ENCODE results near the gene SLC50A1. TPM values are rescaled to one million over a fixed set of nuclear protein-coding genes. Genes with fewer than 3 reads are reported as not detected.

The SLC50A1 gene
- total RNA-seq, 1 donor from 2014 or later: 19.8 TPM

DNA sequence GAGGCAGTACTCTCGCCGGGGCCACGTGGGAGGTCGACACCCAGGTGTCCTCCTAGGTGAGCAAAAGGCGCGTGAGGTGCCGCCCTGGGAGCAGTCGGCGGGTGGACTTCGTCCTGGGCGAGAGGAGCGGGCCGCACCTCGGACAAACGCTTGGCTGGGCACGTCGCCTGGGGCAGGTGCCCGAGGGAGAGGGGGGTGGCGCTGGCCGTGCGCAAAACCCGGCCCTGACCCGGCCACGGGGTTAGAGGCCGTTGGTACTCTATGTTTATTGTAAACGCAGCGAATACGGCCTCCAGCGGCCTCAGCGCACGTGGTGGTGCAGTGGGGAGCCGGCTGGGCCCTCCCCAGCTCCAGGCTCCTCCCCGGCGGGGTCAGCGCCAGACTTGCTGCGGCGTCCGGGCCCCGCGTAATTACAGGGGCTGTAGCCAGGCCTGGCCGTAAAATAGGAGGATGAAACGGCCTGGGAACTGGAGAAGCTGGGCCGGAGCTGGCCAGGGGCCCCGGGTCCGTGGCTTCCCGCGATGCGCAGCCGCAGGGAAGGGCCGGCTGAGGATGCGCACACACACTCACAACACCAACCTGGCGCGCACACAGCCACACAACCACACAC lies 9.6 kb upstream of the SLC50A1 start:
- Histone ChIP-seq H3K27me3 (ENCODE audit: control insufficient read depth in 3 of 3, insufficient read depth in 3 of 3, low read length in 3 of 3) (peaks cover 0 to 41% (median 39%) of the 10 kb centered on the region in 3 donors), H3K4me1 (ENCODE audit: control insufficient read depth in 3 of 3, insufficient read depth in 3 of 3, low read length in 3 of 3) (peaks cover 43 to 47% (median 45%) of the 10 kb centered on the region in 3 donors), H3K9ac (ENCODE audit: low read depth in 1 of 3, low read length in 3 of 3) (peak overlapping the region in 2 of 3 donors; percentile 12 to 79), H3K36me3 (ENCODE audit: control insufficient read depth in 3 of 3, insufficient read depth in 3 of 3, low read length in 3 of 3) (peaks cover 0 to under 1% (median 0%) of the 10 kb centered on the region in 3 donors), H3K27ac (ENCODE audit: low read depth, low read length) (peak overlapping the region; percentile 60), H3K9me3 (ENCODE audit: control insufficient read depth in 3 of 3, low read length in 3 of 3) (no peaks in the 10 kb centered on the region), H3K4me3 (ENCODE audit: low read length in 3 of 3) (peak overlapping the region; percentile 45 to 73 (median 63))

DNA sequence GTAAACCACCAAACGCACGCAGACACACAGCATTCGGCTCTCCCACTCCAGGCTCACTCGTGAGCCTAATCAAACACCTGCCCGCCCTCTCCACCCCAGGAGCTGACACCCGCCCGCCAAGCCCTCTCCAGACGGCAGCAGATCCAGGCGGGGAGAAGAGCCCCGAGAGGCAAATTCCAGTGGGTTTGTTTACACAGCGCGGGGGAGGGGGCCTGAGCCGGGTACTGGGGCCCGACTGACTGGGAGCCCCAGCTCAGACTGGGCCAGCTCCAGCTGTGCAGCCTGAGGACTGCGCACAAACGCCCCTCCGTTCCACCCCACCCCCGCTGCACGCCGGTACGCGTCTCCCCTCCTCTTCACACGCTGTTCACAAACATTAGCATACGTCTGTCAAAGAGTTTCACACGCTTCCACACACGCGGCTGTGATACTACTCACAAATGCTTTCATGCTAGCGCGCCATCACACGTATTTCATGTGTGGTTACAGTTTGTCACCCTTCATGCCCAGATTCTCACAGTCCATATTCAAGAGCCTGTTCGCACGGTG lies 9.0 kb upstream of the SLC50A1 start:
- Histone ChIP-seq H3K9me3 (ENCODE audit: control insufficient read depth in 3 of 3, low read length in 3 of 3) (no peaks in the 10 kb centered on the region), H3K4me3 (ENCODE audit: low read length in 3 of 3) (peak overlapping the region; percentile 68 to 80 (median 73)), H3K36me3 (ENCODE audit: control insufficient read depth in 3 of 3, insufficient read depth in 3 of 3, low read length in 3 of 3) (peaks cover 2 to 4% (median 2%) of the 10 kb centered on the region in 3 donors), H3K27me3 (ENCODE audit: control insufficient read depth in 3 of 3, insufficient read depth in 3 of 3, low read length in 3 of 3) (peaks cover 0 to 41% (median 39%) of the 10 kb centered on the region in 3 donors), H3K4me1 (ENCODE audit: control insufficient read depth in 3 of 3, insufficient read depth in 3 of 3, low read length in 3 of 3) (peaks cover 48 to 52% (median 48%) of the 10 kb centered on the region in 3 donors), H3K27ac (ENCODE audit: low read depth, low read length) (peak overlapping the region; percentile 60), H3K9ac (ENCODE audit: low read depth in 1 of 3, low read length in 3 of 3) (peak overlapping the region; percentile 12 to 79 (median 62))

DNA sequence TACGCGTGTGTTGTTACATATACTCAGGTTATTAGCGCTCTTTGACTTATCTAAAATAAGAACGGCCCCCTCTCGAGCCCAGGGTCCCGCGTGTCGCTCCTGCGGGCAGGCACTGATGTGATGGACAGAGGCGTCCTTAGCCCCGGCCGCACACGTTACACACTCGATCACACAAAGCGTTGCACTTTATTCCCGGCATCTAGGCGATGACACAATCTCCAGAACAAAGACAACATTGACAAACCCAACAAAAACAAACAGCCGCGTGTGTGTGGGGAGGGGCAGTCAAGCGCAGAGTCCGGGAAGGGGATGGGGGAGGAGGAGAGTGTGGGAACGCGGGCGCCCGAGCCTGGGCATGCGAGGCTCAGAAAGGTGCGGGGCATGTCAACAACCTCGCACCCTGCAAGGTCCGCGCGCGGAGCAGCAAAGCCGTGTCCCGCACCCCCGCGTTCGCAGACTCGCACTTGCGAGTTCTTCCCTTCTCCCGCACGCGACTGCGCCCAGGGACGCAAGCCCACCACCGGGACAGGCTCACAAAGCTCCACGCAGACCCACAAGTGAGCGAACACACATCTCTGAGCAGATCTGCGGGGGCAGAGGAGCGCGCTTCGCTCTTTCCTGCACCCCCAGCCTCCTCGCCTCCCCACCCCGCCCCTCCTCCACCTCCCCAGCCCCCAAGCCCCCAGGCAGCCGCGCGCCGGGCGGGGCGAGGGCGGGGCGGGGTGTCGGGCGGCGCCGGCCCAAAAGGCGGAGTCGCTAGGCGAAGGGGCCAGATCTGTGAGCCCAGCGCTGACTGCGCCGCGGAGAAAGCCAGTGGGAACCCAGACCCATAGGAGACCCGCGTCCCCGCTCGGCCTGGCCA lies 8.3 kb upstream of the SLC50A1 start, which contains the start of gene EFNA1:
Gene EFNA1 (plus strand): TSS at position 772 of the 862 bp plus-strand sequence. CDS start 102 bp downstream, outside the sequence.
- peaks cover 0 to 41% (median 39%) of the 10 kb centered on the region in 3 donors for H3K27me3 ChIP-seq (ENCODE audit: control insufficient read depth in 3 of 3, insufficient read depth in 3 of 3, low read length in 3 of 3)
- peak within 1 kb of the TSS; percentile 76 to 88 (median 82) for H3K4me3 ChIP-seq (ENCODE audit: low read length in 3 of 3)
- peak within 1 kb of the TSS; percentile 68 for H3K27ac ChIP-seq (ENCODE audit: low read depth, low read length)
- no peaks in the 10 kb centered on the region for H3K9me3 ChIP-seq (ENCODE audit: control insufficient read depth in 3 of 3, low read length in 3 of 3)
- peaks cover 5 to 7% (median 6%) of the 10 kb centered on the region in 3 donors for H3K36me3 ChIP-seq (ENCODE audit: control insufficient read depth in 3 of 3, insufficient read depth in 3 of 3, low read length in 3 of 3)
- peak within 1 kb of the TSS; percentile 67 to 87 (median 85) for H3K9ac ChIP-seq (ENCODE audit: low read depth in 1 of 3, low read length in 3 of 3)
- peaks cover 48 to 56% (median 53%) of the 10 kb centered on the region in 3 donors for H3K4me1 ChIP-seq (ENCODE audit: control insufficient read depth in 3 of 3, insufficient read depth in 3 of 3, low read length in 3 of 3)

DNA sequence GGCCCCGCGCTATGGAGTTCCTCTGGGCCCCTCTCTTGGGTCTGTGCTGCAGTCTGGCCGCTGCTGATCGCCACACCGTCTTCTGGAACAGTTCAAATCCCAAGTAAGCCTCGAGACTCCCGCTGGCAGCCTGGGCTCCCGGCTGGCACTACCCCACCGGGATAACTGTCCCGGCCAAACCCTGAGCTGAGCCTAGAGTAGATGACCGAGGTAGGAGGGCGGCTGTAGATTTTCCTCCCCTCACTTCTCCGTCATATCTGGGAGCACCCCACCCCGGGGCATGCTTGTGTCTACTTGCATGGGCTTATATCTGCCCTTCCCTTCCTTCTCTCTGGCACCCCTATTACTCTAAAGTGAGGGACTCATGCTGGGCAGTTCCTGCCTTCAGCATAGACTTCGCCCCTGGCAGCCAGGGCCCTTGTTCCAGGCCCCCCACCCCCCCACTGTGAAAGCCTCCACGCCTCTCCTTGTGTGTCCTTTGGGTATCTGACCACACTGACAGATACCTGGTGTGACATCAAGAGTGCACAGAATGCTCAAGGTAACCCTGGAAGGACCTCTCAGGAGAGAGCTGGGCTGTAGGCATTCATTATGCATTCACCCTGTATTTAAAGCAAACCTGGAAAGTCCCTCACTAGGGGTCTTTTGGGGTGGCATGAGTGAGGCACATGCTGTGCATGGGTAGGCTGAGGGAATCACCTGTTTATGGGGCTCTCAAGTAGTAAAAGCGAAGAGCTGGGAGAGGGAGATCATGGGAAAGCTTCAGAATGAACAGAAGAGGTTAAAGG lies 7.5 kb upstream of the SLC50A1 start:
- Histone ChIP-seq H3K27me3 (ENCODE audit: control insufficient read depth in 3 of 3, insufficient read depth in 3 of 3, low read length in 3 of 3) (peaks cover 0 to 41% (median 39%) of the 10 kb centered on the region in 3 donors), H3K4me3 (ENCODE audit: low read length in 3 of 3) (peak overlapping the region; percentile 76 to 88 (median 82)), H3K9me3 (ENCODE audit: control insufficient read depth in 3 of 3, low read length in 3 of 3) (no peaks in the 10 kb centered on the region), H3K27ac (ENCODE audit: low read depth, low read length) (peak overlapping the region; percentile 68), H3K4me1 (ENCODE audit: control insufficient read depth in 3 of 3, insufficient read depth in 3 of 3, low read length in 3 of 3) (peaks cover 49 to 56% (median 53%) of the 10 kb centered on the region in 3 donors), H3K36me3 (ENCODE audit: control insufficient read depth in 3 of 3, insufficient read depth in 3 of 3, low read length in 3 of 3) (peaks cover 5 to 9% (median 6%) of the 10 kb centered on the region in 3 donors), H3K9ac (ENCODE audit: low read depth in 1 of 3, low read length in 3 of 3) (peak overlapping the region; percentile 67 to 87 (median 85))

DNA sequence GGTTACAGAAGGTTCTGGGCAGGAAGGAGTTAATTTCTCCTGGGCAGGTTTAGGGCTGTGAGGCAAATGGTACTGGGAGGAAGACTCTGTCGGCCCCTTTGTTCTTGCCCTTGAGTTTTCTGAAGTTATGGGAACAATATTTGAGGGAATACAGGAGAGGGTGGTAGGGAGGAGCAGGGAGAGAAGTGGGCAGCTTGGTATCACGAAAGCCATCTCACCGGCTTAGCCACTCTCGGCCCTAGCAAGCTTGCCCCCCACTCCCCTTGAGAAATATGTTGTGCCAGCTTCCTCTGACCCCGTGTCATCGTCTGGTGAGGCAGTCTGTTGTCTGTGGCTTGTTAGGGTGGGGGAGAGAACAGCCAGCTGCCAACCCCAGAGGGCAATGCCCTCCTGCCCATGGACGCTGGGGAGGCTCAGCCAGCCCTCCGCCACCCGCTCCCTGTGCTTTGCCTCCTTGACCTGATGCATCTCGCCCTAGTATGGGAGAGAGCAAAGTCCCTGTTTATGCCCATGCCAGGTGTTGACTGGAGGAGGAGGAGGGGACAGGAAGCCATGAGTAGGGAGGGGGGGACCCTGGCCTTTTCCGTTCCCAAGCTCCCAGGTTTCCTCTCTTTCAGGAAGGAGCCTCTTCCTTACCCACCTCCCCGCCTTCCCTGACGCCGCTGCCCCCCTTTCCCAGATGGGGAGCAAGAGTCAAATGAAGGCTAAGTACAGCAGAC lies 6.7 kb upstream of the SLC50A1 start:
- peak overlapping the region; percentile 68 for H3K27ac ChIP-seq (ENCODE audit: low read depth, low read length)
- peak overlapping the region; percentile 67 to 87 (median 85) for H3K9ac ChIP-seq (ENCODE audit: low read depth in 1 of 3, low read length in 3 of 3)
- H3K27me3 ChIP-seq (ENCODE audit: control insufficient read depth in 3 of 3, insufficient read depth in 3 of 3, low read length in 3 of 3): peaks cover 0 to 41% (median 39%) of the 10 kb centered on the region in 3 donors

DNA sequence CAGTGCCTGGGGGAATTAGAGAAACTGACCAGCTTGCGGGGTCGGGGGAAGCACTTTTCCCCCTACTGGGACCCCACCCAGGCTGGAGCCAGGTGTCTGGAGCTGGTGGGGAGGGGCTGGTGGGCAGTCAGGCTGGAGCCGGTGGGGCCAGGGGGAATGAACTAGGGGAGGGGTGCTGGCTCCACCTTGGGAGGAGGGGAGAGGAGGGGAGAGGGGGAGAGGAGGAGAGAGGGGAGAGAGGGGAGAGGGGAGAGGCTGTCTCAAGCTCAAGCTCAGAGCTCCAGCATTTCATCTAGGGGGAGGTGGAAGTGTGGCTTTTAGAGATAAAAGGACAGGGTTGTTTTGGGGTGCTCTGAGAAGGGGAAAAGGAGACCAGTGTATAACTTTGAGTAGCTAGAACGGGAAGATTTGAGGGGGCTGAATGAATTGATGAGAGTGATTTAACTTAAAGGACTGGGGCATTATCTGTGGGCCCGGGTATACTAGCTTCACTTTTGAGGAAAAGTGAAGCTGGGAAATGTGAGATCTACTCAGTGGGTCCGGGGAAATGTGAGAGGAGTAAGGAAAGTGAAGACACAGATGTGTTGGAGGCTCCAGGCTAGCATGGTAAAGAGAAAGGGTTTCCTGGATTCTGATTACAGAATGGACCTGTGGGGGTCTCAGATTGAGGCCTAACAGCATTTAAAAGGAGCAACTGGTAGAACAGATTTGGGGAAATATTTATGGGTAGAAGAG lies 5.2 kb upstream of the SLC50A1 start:
- no peaks in the 10 kb centered on the region for H3K9me3 ChIP-seq (ENCODE audit: control insufficient read depth in 3 of 3, low read length in 3 of 3)
- peaks cover 64 to 78% (median 64%) of the 10 kb centered on the region in 3 donors for H3K4me1 ChIP-seq (ENCODE audit: control insufficient read depth in 3 of 3, insufficient read depth in 3 of 3, low read length in 3 of 3)
- peak overlapping the region; percentile 76 to 88 (median 82) for H3K4me3 ChIP-seq (ENCODE audit: low read length in 3 of 3)
- peak overlapping the region; percentile 59 to 87 (median 67) for H3K9ac ChIP-seq (ENCODE audit: low read depth in 1 of 3, low read length in 3 of 3)
- H3K27ac ChIP-seq (ENCODE audit: low read depth, low read length): peak overlapping the region; percentile 68
- peaks cover 15 to 23% (median 20%) of the 10 kb centered on the region in 3 donors for H3K36me3 ChIP-seq (ENCODE audit: control insufficient read depth in 3 of 3, insufficient read depth in 3 of 3, low read length in 3 of 3)
- H3K27me3 ChIP-seq (ENCODE audit: control insufficient read depth in 3 of 3, insufficient read depth in 3 of 3, low read length in 3 of 3): peaks cover 0 to 38% (median 30%) of the 10 kb centered on the region in 3 donors

More for the DNA sequence above, 6.7 kb upstream of the SLC50A1 start:
- H3K4me1 ChIP-seq (ENCODE audit: control insufficient read depth in 3 of 3, insufficient read depth in 3 of 3, low read length in 3 of 3): peaks cover 53 to 64% (median 55%) of the 10 kb centered on the region in 3 donors
- H3K36me3 ChIP-seq (ENCODE audit: control insufficient read depth in 3 of 3, insufficient read depth in 3 of 3, low read length in 3 of 3): peaks cover 11 to 17% (median 14%) of the 10 kb centered on the region in 3 donors
- peak overlapping the region; percentile 76 to 88 (median 82) for H3K4me3 ChIP-seq (ENCODE audit: low read length in 3 of 3)
- no peaks in the 10 kb centered on the region for H3K9me3 ChIP-seq (ENCODE audit: control insufficient read depth in 3 of 3, low read length in 3 of 3)

DNA sequence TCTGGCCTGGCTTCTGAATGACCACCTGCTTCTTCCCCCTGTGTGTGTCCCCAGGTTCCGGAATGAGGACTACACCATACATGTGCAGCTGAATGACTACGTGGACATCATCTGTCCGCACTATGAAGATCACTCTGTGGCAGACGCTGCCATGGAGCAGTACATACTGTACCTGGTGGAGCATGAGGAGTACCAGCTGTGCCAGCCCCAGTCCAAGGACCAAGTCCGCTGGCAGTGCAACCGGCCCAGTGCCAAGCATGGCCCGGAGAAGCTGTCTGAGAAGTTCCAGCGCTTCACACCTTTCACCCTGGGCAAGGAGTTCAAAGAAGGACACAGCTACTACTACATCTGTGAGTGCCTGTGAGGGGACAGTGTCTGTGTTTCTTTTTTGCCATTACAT lies 4.4 kb upstream of the SLC50A1 start:
- H3K36me3 ChIP-seq (ENCODE audit: control insufficient read depth in 3 of 3, insufficient read depth in 3 of 3, low read length in 3 of 3): peaks cover 15 to 23% (median 20%) of the 10 kb centered on the region in 3 donors
- H3K27me3 ChIP-seq (ENCODE audit: control insufficient read depth in 3 of 3, insufficient read depth in 3 of 3, low read length in 3 of 3): peaks cover 0 to 38% (median 28%) of the 10 kb centered on the region in 3 donors
- H3K27ac ChIP-seq (ENCODE audit: low read depth, low read length): no peak overlapping the region
- peaks cover 63 to 70% (median 64%) of the 10 kb centered on the region in 3 donors for H3K4me1 ChIP-seq (ENCODE audit: control insufficient read depth in 3 of 3, insufficient read depth in 3 of 3, low read length in 3 of 3)
- no peaks in the 10 kb centered on the region for H3K9me3 ChIP-seq (ENCODE audit: control insufficient read depth in 3 of 3, low read length in 3 of 3)
- no peak overlapping the region for H3K9ac ChIP-seq (ENCODE audit: low read depth in 1 of 3, low read length in 3 of 3)
- peak overlapping the region in 1 of 3 donors; percentile 51 for H3K4me3 ChIP-seq (ENCODE audit: low read length in 3 of 3)

DNA sequence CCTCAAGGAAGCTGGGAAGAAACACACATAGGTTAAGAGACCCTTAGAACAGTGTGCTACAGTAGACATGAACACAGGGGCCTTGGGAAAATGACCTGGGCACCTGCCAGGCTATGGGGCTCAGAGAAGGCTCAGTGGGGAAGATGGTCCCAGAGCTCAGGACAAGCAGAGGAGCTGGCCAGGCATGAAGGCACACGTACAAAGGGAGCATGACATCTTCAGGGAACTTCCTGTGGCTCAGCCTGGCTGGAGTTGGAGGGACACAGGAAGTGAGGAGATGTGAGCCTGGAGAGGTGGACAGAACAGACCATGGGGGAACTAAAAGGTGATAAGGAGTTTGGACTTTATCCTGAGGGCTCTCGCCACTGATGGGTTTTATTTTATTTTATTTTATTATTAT lies 3.8 kb upstream of the SLC50A1 start:
- Histone ChIP-seq H3K9me3 (ENCODE audit: control insufficient read depth in 3 of 3, low read length in 3 of 3) (no peaks in the 10 kb centered on the region), H3K4me1 (ENCODE audit: control insufficient read depth in 3 of 3, insufficient read depth in 3 of 3, low read length in 3 of 3) (peaks cover 61 to 68% (median 63%) of the 10 kb centered on the region in 3 donors), H3K27ac (ENCODE audit: low read depth, low read length) (no peak overlapping the region), H3K36me3 (ENCODE audit: control insufficient read depth in 3 of 3, insufficient read depth in 3 of 3, low read length in 3 of 3) (peaks cover 15 to 23% (median 20%) of the 10 kb centered on the region in 3 donors), H3K9ac (ENCODE audit: low read depth in 1 of 3, low read length in 3 of 3) (peak overlapping the region in 1 of 3 donors; percentile 40), H3K27me3 (ENCODE audit: control insufficient read depth in 3 of 3, insufficient read depth in 3 of 3, low read length in 3 of 3) (peaks cover 0 to 32% (median 26%) of the 10 kb centered on the region in 3 donors), H3K4me3 (ENCODE audit: low read length in 3 of 3) (peak overlapping the region in 1 of 3 donors; percentile 16)
